Spinal cord (tissue), 10 donors: ENCODE data around the gene LRIF1. TPM values are rescaled to one million over a fixed set of nuclear protein-coding genes. Genes with fewer than 3 reads are reported as not detected.

ENCODE experiments used
- DNase-seq, 6 donors: peaks; one replicate each; pipeline versions ENCODE4 v3.0.0 to v3.0.0-alpha.2; 2013 to 2015; ENCODE audit warnings: low spot score in 6 of 6, low read depth in 4 of 6
- H3K27ac ChIP-seq: one replicate; pipeline ENCODE4 v1.5.1; 2013; ENCODE audit warnings: low read depth, low read length, control low read depth
- H3K27me3 ChIP-seq: one replicate; pipeline ENCODE4 v1.6.1; 2013; ENCODE audit warnings: low read length; ENCODE audit not compliant: control insufficient read depth, insufficient read depth
- H3K36me3 ChIP-seq: one replicate; pipeline ENCODE4 v1.6.1; 2013; ENCODE audit warnings: low read length; ENCODE audit not compliant: control insufficient read depth, insufficient read depth
- H3K4me1 ChIP-seq: one replicate; pipeline ENCODE4 v1.6.1; 2013; ENCODE audit warnings: low read length; ENCODE audit not compliant: control insufficient read depth, insufficient read depth
- H3K4me3 ChIP-seq: one replicate; pipeline ENCODE4 v1.5.1; 2013; ENCODE audit warnings: low read depth, low read length, control low read depth
- H3K9me3 ChIP-seq: one replicate; pipeline ENCODE4 v1.6.1; 2013; ENCODE audit warnings: low read length; ENCODE audit not compliant: control insufficient read depth, insufficient read depth
- WGBS: methylation state at CpG from one replicate; pipeline ENCODE4 v1.1.5; 2013; ENCODE audit warnings: missing lambda C conversion rate; ENCODE audit not compliant: insufficient coverage; 5-methylcytosine and 5-hydroxymethylcytosine counted together
- polyA plus RNA-seq, 2 donors: library from polyadenylated mRNA; unstranded; fragments of 120-200 nt; gene quantifications; one replicate each; pipeline ENCODE4 v1.2.1, GENCODE V29; 2013; ENCODE audit not compliant: insufficient read length in 2 of 2
- total RNA-seq, 2 donors: library from RNA; depleted of rRNA in 1 of 2; stranded (reverse); fragments of 120-200 nt in 1 of 2; fragments of >200 nt in 1 of 2; gene quantifications; one replicate each; pipeline versions ENCODE4 v1.2.3 to v1.2.4, GENCODE V29; 2013 to 2014
- donor health status: healthy.

Gene LRIF1
- total and polyA plus RNA-seq, 4 donors: 11.8 to 16.5 (median 13.0) TPM

DNA sequence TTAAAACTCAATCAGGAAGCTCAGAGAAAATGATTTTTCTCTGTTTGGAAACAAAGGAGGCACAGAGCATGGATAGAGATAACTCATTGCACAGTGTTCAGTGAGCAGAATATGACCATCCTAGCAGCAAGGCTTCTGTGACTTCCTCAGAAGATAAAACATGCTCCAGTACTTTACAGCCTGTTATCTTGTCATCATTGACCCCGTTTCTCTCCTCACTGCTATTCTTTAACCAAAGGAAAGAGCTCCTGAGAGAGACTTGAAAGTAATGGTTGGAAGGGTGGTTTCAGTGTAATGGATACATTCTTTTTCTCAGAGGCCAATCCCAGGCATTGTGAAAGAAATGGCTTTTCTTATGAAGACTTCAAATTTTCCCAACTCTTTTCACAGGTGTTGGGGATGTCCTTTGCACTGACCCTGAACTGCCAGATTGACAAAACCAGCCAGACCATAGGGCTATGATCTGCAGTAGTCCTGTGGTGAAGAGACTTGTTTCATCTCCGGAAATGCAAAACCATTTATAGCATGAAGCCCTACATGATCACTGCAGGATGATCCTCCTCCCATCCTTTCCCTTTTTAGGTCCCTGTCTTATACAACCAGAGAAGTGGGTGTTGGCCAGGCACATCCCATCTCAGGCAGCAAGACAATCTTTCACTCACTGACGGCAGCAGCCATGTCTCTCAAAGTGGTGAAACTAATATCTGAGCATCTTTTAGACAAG is 64.8 kb downstream of the LRIF1 start:
- H3K4me1 ChIP-seq: no peaks in the 10 kb centered on the region
- H3K4me3 ChIP-seq: no peak overlapping the region
- H3K27ac ChIP-seq: no peak overlapping the region
- H3K9me3 ChIP-seq: no peaks in the 10 kb centered on the region
- no peaks in the 10 kb centered on the region for H3K27me3 ChIP-seq
- WGBS: no CpG with 5 or more reads among the region's 3 CpGs
- peak in 2 of 6 donors; percentile 0 to 3 for DNase-seq
- no peaks in the 10 kb centered on the region for H3K36me3 ChIP-seq

- H3K27me3 ChIP-seq: no peaks in the 10 kb centered on the region
- 100% methylated on average over 1 of the region's 2 CpGs for WGBS
- no peaks in the 10 kb centered on the region for H3K9me3 ChIP-seq
- H3K27ac ChIP-seq: no peak overlapping the region
- no peaks in the 10 kb centered on the region for H3K4me1 ChIP-seq
- no peak overlapping the region for H3K4me3 ChIP-seq
- no peak for DNase-seq
- no peaks in the 10 kb centered on the region for H3K36me3 ChIP-seq
Observed at GRCh38 chr1:110897681-110898080, 66.0 kb downstream of the LRIF1 start.

Other genes starting within 250 kb of the LRIF1 start
- gene CD53, start 90.8 kb downstream of the LRIF1 start, total RNA-seq: 10 to 100 TPM; 18.4 to 39.9 TPM
- gene CD53, start 90.8 kb downstream of the LRIF1 start, polyA plus RNA-seq: 10 to 100 TPM; 15.7 to 23.3 TPM
- 10 to 100 TPM; 49.5 to 70.2 TPM for gene DRAM2, start 176.2 kb upstream of the LRIF1 start, total RNA-seq
- 10 to 100 TPM; 40.2 to 41.7 TPM for gene DRAM2, start 176.2 kb upstream of the LRIF1 start, polyA plus RNA-seq
- gene CEPT1, start 176.3 kb upstream of the LRIF1 start, total RNA-seq: 10 to 100 TPM; 50.5 to 69.5 TPM
- gene CEPT1, start 176.3 kb upstream of the LRIF1 start, polyA plus RNA-seq: 10 to 100 TPM; 36.9 to 37.3 TPM
- gene DENND2D, start 236.7 kb upstream of the LRIF1 start, total RNA-seq: 10 to 100 TPM in 1 of 2 donors, 1 to 10 TPM in 1; 7.1 to 10.3 TPM
- gene DENND2D, start 236.7 kb upstream of the LRIF1 start, polyA plus RNA-seq: 1 to 10 TPM; 1.9 to 3.7 TPM